SU-DHL-6 (cell line): ENCODE results near the gene TGFBRAP1.

Source experiments
- H2AFZ ChIP-seq: fragments of 200-600 bp; sonication (generic); 2 replicates; pipeline ENCODE4 v1.6.1; 2014; ENCODE audit warnings: low read depth, mild to moderate bottlenecking, moderate library complexity, mixed read lengths, antibody characterized with exemption, low read length; ENCODE audit not compliant: severe bottlenecking
- H3F3A ChIP-seq: fragments of 200-600 bp; shearing (Covaris generic); 2 replicates; pipeline ENCODE4 v1.6.0; 2016; ENCODE audit warnings: antibody characterized with exemption, mild to moderate bottlenecking; ENCODE audit not compliant: insufficient read depth
- H3K27ac ChIP-seq: fragments of 200-600 bp; sonication (generic); 2 replicates; pipeline ENCODE4 v1.5.1; 2016; ENCODE audit warnings: low read depth, mild to moderate bottlenecking, low read length, moderate library complexity, mixed read lengths
- H3K27me3 ChIP-seq: fragments of 200-600 bp; sonication (generic), shearing (Covaris generic); 2 replicates; pipeline ENCODE4 v1.6.0; 2014; ENCODE audit warnings: mild to moderate bottlenecking, low read length
- H3K36me3 ChIP-seq: fragments of 200-600 bp; sonication (generic); 2 replicates; pipeline ENCODE4 v1.6.1; 2014; ENCODE audit warnings: mild to moderate bottlenecking, low read length, mixed read lengths
- H3K4me2 ChIP-seq: fragments of 300-600, 200-600 bp; shearing (Covaris generic), sonication (generic); 2 replicates; pipeline ENCODE4 v1.6.0; 2014; ENCODE audit warnings: low read length, low read depth, mild to moderate bottlenecking; ENCODE audit not compliant: poor library complexity, severe bottlenecking
- H3K4me3 ChIP-seq: fragments of 200-600 bp; sonication (generic); 2 replicates; pipeline ENCODE4 v1.5.1; 2014; ENCODE audit warnings: antibody characterized with exemption, low read length, mild to moderate bottlenecking, mixed read lengths; ENCODE audit not compliant: insufficient read depth, poor library complexity, severe bottlenecking
- H3K79me2 ChIP-seq: fragments of 200-600 bp; sonication (generic); 2 replicates; pipeline ENCODE4 v1.6.1; 2014; ENCODE audit warnings: mild to moderate bottlenecking, low read length, moderate library complexity; ENCODE audit not compliant: insufficient read depth
- H3K9ac ChIP-seq: fragments of 200-600 bp; sonication (generic); 2 replicates; pipeline ENCODE4 v1.7.0; 2014; ENCODE audit warnings: mild to moderate bottlenecking, low read length
- H3K9me2 ChIP-seq: fragments of 200-600 bp; sonication (generic); replicated peaks from 2 replicates; pipeline ENCODE4 v1.6.1; 2014; ENCODE audit warnings: low read length; ENCODE audit not compliant: insufficient read depth
- H3K9me3 ChIP-seq: fragments of 200-600 bp; sonication (generic); 2 replicates; pipeline ENCODE4 v1.6.1; 2014; ENCODE audit warnings: low read length, mixed read lengths; ENCODE audit not compliant: insufficient read depth
- H4K20me1 ChIP-seq: fragments of 200-600 bp; sonication (generic); 2 replicates; pipeline ENCODE4 v1.6.1; 2014; ENCODE audit warnings: low read depth, mild to moderate bottlenecking, antibody characterized with exemption, low read length, moderate library complexity, mixed read lengths
- CTCF ChIP-seq: fragments of 200-600 bp; sonication (generic); IDR thresholded peaks from one replicate; pipeline ENCODE4 v1.5.1; 2017; ENCODE audit warnings: antibody characterized with exemption, mild to moderate bottlenecking, low read length, moderate library complexity; ENCODE audit not compliant: insufficient read depth, poor library complexity, severe bottlenecking
- EZH2phosphoT487 ChIP-seq: fragments of 200-600 bp; sonication (generic), shearing (Covaris generic); conservative IDR thresholded peaks from 2 replicates; pipeline ENCODE4 v1.6.1; 2018; ENCODE audit warnings: mild to moderate bottlenecking, antibody characterized with exemption, low read length, moderate library complexity, mixed read lengths

The TGFBRAP1 gene, protein sequence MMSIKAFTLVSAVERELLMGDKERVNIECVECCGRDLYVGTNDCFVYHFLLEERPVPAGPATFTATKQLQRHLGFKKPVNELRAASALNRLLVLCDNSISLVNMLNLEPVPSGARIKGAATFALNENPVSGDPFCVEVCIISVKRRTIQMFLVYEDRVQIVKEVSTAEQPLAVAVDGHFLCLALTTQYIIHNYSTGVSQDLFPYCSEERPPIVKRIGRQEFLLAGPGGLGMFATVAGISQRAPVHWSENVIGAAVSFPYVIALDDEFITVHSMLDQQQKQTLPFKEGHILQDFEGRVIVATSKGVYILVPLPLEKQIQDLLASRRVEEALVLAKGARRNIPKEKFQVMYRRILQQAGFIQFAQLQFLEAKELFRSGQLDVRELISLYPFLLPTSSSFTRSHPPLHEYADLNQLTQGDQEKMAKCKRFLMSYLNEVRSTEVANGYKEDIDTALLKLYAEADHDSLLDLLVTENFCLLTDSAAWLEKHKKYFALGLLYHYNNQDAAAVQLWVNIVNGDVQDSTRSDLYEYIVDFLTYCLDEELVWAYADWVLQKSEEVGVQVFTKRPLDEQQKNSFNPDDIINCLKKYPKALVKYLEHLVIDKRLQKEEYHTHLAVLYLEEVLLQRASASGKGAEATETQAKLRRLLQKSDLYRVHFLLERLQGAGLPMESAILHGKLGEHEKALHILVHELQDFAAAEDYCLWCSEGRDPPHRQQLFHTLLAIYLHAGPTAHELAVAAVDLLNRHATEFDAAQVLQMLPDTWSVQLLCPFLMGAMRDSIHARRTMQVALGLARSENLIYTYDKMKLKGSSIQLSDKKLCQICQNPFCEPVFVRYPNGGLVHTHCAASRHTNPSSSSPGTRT

DNA sequence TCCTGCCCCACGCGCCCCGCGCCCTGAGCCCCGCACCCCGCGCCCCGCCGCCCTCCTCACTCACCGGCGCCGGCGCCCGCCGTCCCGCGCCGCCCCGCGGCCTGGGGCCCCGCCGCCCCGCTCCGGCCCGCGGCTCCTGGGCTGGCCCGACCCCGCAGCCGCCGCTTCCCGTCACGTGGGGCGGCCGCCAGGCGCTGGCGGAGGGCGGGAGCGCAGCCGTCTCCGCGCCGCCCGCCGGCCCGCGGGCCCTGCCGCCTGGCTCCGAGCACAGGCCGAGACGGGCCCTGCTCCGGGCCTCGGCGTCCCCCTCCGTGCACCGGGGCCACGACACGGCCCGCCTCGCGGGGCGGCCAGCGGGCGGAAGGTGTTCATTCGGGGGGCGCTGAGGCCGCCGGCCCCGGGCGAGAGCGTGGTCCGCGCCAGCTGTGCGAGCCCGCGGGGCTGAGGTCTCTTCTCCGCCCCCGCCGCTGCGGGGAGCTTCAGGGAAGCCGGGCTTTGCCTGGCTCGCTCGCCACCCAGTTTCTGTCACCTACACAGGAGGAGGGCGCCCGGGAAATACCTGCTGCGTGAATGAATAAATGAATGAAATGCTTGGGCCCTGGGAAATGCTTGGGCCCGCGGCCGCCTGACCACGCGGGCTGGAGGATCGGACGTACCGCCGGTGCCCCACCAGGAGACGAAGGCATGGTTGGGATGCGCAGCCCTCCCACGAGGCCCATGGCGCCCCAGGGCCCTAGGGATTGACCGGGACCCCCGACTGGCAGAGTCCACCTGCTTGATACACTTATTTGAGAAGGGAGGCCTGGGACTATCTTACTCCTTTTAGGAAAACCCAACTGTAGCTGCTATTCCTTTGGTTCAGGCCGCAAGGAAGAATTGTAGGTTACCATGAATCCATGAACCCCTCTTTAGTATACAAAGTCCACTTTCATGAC lies at the start of gene TGFBRAP1:
TGFBRAP1 (minus strand) TSS at position 175 of the 935 bp plus-strand sequence. CDS start 21,434 bp downstream, outside the sequence.
- TF ChIP-seq CTCF (no peak), EZH2phosphoT487 (no peak)
- Histone ChIP-seq H3K4me2 (peak within 1 kb of the TSS; percentile 85), H2AFZ (peak within 1 kb of the TSS; percentile 77), H3K4me3 (peak within 1 kb of the TSS; percentile 73), H3K9me3 (no peaks in the 10 kb centered on the region), H3F3A (peaks cover 13% of the 10 kb centered on the region), H3K79me2 (peaks cover 44% of the 10 kb centered on the region), H3K9me2 (no peaks in the 10 kb centered on the region), H3K36me3 (no peaks in the 10 kb centered on the region), H4K20me1 (no peaks in the 10 kb centered on the region), H3K27me3 (no peaks in the 10 kb centered on the region), H3K27ac (peak within 1 kb of the TSS; percentile 52), H3K9ac (peak within 1 kb of the TSS; percentile 77)

- H3K27ac ChIP-seq = no peak overlapping the region
- H3F3A ChIP-seq = no peaks in the 10 kb centered on the region
- H3K9me3 ChIP-seq = no peaks in the 10 kb centered on the region
- no peak overlapping the region for H3K4me2 ChIP-seq
- H3K36me3 ChIP-seq = no peaks in the 10 kb centered on the region
- H3K27me3 ChIP-seq = no peaks in the 10 kb centered on the region
- H2AFZ ChIP-seq = no peak overlapping the region
- H3K9me2 ChIP-seq = no peaks in the 10 kb centered on the region
- no peaks in the 10 kb centered on the region for H3K79me2 ChIP-seq
- TF ChIP-seq EZH2phosphoT487 = no peak
- TF ChIP-seq CTCF = no peak
- H4K20me1 ChIP-seq = no peaks in the 10 kb centered on the region
- no peak overlapping the region for H3K9ac ChIP-seq
- H3K4me3 ChIP-seq = no peak overlapping the region
Observed at GRCh38 chr2:105378921-105379383, 49.4 kb upstream of the TGFBRAP1 start.

GRCh38 chr2:105378276-105378840 lies 48.8 kb upstream of the TGFBRAP1 start:
- Histone ChIP-seq H4K20me1 (no peaks in the 10 kb centered on the region), H3K9me2 (no peaks in the 10 kb centered on the region), H3K9ac (no peak overlapping the region), H3K27me3 (no peaks in the 10 kb centered on the region), H3K9me3 (no peaks in the 10 kb centered on the region), H3K27ac (no peak overlapping the region), H3K79me2 (no peaks in the 10 kb centered on the region), H2AFZ (no peak overlapping the region), H3K36me3 (no peaks in the 10 kb centered on the region), H3K4me2 (no peak overlapping the region), H3K4me3 (no peak overlapping the region), H3F3A (no peaks in the 10 kb centered on the region)
- TF ChIP-seq CTCF = no peak
- no peak for TF ChIP-seq EZH2phosphoT487
